HG02938 (cell line): ENCODE data around the gene LCE1E.

Experiments used
- ATAC-seq: cut with Tn5 transposase; IDR thresholded peaks from one replicate; pipeline ENCODE4 v1.9.1; 2021; ENCODE audit warnings: mild to moderate bottlenecking, moderate library complexity; ENCODE audit not compliant: unreplicated experiment

The LCE1E gene

DNA sequence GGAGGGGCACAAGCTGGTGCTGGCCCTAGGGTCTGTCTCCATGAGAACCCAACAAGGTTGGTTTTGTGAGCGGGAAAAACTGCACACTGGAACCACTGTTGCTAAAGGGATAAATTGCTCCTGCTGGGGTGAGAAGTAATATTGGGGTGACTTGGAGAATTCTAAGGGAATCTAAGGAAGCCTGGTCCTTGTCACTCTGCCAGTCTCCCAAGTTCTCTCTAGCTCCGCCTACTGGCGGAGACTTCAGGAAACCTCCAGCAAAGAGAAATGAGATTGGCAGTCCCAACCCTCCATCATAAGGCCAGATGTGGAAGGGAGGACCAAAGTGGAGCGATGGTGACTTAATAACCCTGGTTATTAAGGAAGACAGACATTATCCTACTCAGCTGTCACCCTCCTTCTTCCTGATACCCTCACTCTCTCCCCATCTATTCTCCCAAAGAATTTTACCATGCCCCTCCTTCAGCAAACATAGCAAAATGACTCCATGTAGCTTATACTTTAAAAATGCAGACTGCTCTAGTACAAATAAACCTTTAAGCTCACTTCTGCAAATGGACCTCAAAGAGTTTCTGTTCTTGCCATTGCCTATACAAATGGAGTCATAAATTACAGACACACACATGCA lies 8.4 kb upstream of the LCE1E start:
- no peak for ATAC-seq

- no peak for ATAC-seq
These were observed 3.0 kb upstream of the LCE1E start for GRCh38 chr1:152783095-152783494.

GRCh38 chr1:152795686-152796085 lies 9.6 kb downstream of the LCE1E start:
- no peak for ATAC-seq

- ATAC-seq = no peak
These were observed 10.4 kb downstream of the LCE1E start, which contains the start of gene LCE1D for GRCh38 chr1:152796421-152796820. Gene LCE1D (plus strand): TSS chr1:152796721. CDS start chr1:152797795, 1,074 bp downstream.

DNA sequence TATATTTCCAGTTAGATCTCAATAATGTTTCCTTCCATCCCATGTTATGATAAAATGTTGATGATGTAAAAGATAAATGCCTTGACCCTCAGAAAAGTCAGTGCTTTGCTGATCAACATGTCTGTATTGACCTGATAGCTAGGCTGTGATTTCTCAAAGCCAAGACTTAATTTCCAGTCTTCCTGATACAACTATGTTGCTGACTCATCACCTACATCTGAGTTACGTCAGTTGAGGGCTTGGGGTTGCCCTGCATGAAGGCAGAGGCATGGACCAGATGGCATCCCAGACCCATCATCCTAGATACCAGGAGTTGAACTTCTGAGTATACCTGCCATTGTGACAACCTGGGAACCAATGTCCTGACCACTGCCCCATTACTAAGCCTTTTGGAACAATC lies 15.3 kb downstream of the LCE1E start:
- ATAC-seq = no peak

GRCh38 chr1:152806576-152806975 lies 20.5 kb downstream of the LCE1E start, which contains the start of gene LCE1C:
Gene LCE1C (minus strand): TSS chr1:152806651. CDS start chr1:152805478, 1,173 bp downstream.
- ATAC-seq = no peak

DNA sequence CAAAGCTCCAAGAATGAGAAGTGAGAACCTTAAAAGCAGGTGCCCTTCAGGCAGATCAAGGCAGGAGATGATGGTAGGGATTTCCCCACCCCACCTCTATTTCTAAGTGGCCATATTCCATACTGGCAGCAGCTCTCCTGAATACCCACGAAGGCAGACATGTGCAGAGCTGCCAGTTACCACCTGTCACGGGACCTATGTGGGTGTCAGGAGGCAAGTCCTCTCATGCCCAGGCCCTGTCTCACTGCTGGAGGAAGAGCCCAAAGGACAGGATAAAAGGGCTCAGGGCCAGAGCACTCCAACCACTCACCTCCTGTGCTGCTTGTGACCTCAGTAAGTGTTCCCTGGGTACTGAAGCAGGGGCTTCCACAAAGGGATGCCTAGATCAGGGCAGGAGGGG lies 25.0 kb downstream of the LCE1E start:
- ATAC-seq = no peak

DNA sequence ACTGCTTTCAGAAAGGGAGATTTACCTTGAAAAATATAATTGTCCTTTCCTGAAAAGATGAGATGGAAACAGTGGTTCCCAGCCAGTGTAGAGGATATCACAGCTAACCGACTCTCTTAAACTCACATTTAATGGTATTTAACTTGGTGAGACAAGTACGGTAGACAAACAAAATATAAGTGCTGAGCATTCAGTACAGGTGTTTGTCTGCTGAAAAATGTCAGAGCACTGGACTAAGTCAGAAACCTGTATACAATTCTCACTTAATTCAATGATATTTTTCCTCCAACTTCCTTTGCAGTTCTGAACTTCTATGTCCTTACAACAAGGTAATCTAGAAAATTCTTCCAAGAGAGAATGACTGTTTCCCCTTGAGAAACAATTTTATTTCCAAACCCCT lies 25.6 kb downstream of the LCE1E start, which contains the start of gene LCE1B:
LCE1B (plus strand) TSS at position 301 of the 400 bp plus-strand sequence. CDS start 476 bp downstream, outside the sequence.
- ATAC-seq = no peak

- ATAC-seq = no peak
These were observed 31.3 kb downstream of the LCE1E start for GRCh38 chr1:152817309-152817708.

DNA sequence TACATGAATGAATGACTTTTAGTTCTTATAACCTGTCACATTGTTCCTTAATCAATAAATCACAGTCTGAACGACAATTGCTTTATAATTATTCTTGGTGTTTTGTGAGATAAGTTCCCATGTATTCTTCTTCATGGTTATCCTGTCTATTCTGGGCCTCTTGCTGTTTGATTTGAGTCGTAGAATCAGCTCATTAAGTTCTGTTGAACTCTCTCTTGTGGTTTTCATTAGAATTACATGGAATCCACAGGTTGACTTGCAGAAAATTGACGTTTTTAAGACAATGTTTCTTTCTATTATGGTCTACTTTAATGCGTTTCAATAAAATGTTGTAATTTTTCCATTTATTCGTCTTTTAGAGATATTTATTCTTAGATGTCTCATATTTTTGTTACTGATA lies 37.2 kb downstream of the LCE1E start:
- ATAC-seq = no peak

DNA sequence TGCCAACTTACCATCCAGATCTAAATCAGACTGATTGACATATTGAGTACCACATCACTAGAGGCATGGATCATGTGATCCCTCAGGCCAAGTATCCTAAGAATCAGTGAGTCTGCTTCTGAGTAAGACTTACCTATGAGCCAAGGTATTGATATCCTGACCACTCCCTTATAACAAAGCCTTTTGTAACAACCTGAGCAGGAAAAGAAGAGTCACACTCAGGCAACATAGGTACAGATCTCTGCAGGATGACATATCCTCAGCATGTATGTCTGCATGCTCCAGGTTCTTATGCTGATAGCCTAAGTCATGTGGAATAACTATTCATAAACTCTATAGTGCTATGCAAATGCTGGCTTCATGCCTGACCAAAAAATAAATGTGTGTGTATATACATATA lies 38.9 kb downstream of the LCE1E start:
- no peak for ATAC-seq

DNA sequence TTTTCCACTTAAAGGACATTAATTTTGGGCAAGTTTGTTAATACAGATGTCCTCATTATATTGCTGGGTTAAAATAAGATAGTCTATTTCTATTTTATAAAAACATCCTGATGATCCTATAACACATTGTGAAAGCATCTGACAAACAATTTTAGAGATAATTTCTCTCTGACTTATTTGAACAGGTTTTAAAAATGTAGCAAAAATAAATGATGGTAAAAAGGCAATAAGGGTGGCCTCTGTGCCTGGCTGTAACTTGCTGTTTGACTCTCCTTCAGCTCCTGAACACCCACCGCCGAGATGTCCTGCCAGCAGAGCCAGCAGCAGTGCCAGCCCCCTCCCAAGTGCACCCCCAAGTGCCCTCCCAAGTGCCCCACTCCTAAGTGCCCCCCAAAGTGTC lies 41.1 kb downstream of the LCE1E start, which contains the start of gene LCE1A:
LCE1A (plus strand) TSS at position 301 of the 400 bp plus-strand sequence; CDS start at position 301, 0 bp downstream.
- ATAC-seq = no peak

- no peak for ATAC-seq
These were observed 50.8 kb downstream of the LCE1E start for GRCh38 chr1:152836870-152837269.
